CD14-positive monocyte (primary cell): ENCODE measurements around the gene PHOSPHO2. TPM values are rescaled to one million over a fixed set of nuclear protein-coding genes. Genes with fewer than 3 reads are reported as not detected.
A peak's percentile ranks its signal among the peaks of the same experiment; 100 is the strongest.

ENCODE experiments used
- DNase-seq, 3 donors: peaks; one replicate each; pipeline ENCODE4 v3.0.0-alpha.2; 2011 to 2022
- H2AFZ ChIP-seq: 2 replicates; pipeline ENCODE4 v1.6.0; 2012; ENCODE audit warnings: mild to moderate bottlenecking, low read depth, low read length, inconsistent platforms; ENCODE audit not compliant: insufficient read depth, poor library complexity, severe bottlenecking
- H3K27ac ChIP-seq, 2 donors: 1 replicate in 1 of 2; 2 replicates in 1 of 2; pipeline ENCODE4 v1.5.1; 2012 to 2013; ENCODE audit warnings: low read length in 2 of 2, control low read depth in 1 of 2, inconsistent platforms in 1 of 2, low read depth in 1 of 2, mild to moderate bottlenecking in 1 of 2
- H3K27me3 ChIP-seq, 2 donors: one replicate each; pipeline versions ENCODE4 v1.6.0 to v1.6.1; 2011 to 2013; ENCODE audit warnings: low read length in 2 of 2; ENCODE audit not compliant: control insufficient read depth in 2 of 2, insufficient read depth in 2 of 2
- H3K36me3 ChIP-seq, 2 donors: replicated peaks in 1 of 2; 1 replicate in 1 of 2; 2 replicates in 1 of 2; pipeline versions ENCODE4 v1.5.1 to v1.6.1; 2012 to 2013; ENCODE audit warnings: low read length in 2 of 2, control low read depth in 1 of 2, inconsistent platforms in 1 of 2, mild to moderate bottlenecking in 1 of 2; ENCODE audit not compliant: insufficient read depth in 2 of 2, control insufficient read depth in 1 of 2
- H3K4me1 ChIP-seq, 2 donors: 1 replicate in 1 of 2; 2 replicates in 1 of 2; pipeline versions ENCODE4 v1.5.1 to v1.6.1; 2012 to 2013; ENCODE audit warnings: low read length in 2 of 2, control low read depth in 1 of 2, inconsistent platforms in 1 of 2, mild to moderate bottlenecking in 1 of 2, moderate library complexity in 1 of 2; ENCODE audit not compliant: insufficient read depth in 2 of 2, control insufficient read depth in 1 of 2
- H3K4me2 ChIP-seq: replicated peaks from 2 replicates; pipeline ENCODE3; 2012; ENCODE audit warnings: low read length, moderate library complexity, mild to moderate bottlenecking; ENCODE audit not compliant: poor library complexity, severe bottlenecking; ENCODE audit errors: extremely low read depth
- H3K4me3 ChIP-seq, 3 experiments: fragments of 200-600 bp in 1 of 3; sonication (generic) in 1 of 3; replicated peaks in 1 of 3; 1 replicate in 2 of 3; 2 replicates in 1 of 3; pipeline ENCODE4 v1.5.1; 2011 to 2013; ENCODE audit warnings: low read length in 3 of 3, mild to moderate bottlenecking in 3 of 3, control low read depth in 2 of 3, low read depth in 2 of 3, inconsistent platforms in 1 of 3, moderate library complexity in 1 of 3
- H3K79me2 ChIP-seq: 2 replicates; pipeline ENCODE4 v1.6.0; 2012; ENCODE audit warnings: mild to moderate bottlenecking, control low read depth, inconsistent platforms, low read length, moderate library complexity; ENCODE audit not compliant: insufficient read depth
- H3K9ac ChIP-seq: 2 replicates; pipeline ENCODE4 v1.6.0; 2017; ENCODE audit warnings: low read length, mild to moderate bottlenecking; ENCODE audit not compliant: insufficient read depth, poor library complexity, severe bottlenecking
- H3K9me3 ChIP-seq, 2 donors: replicated peaks in 1 of 2; 1 replicate in 1 of 2; 2 replicates in 1 of 2; pipeline versions ENCODE4 v1.5.1 to v1.6.1; 2012 to 2013; ENCODE audit warnings: low read length in 2 of 2, control low read depth in 1 of 2; ENCODE audit not compliant: control insufficient read depth in 1 of 2, insufficient read depth in 1 of 2
- H4K20me1 ChIP-seq: 2 replicates; pipeline ENCODE4 v1.6.0; 2012; ENCODE audit warnings: mild to moderate bottlenecking, low read length, control low read depth, moderate library complexity; ENCODE audit not compliant: insufficient read depth
- H3K27ac Mint-ChIP-seq, 7 donors: one replicate each; pipeline ENCODE4 v1.8.0; 2020; ENCODE audit warnings: mild to moderate bottlenecking in 7 of 7, mixed read lengths in 7 of 7, moderate library complexity in 6 of 7, inconsistent platforms in 2 of 7
- H3K27me3 Mint-ChIP-seq, 3 donors: one replicate each; pipeline ENCODE4 v1.8.0; 2021 to 2022; ENCODE audit warnings: low read depth in 3 of 3, mild to moderate bottlenecking in 3 of 3, mixed read lengths in 3 of 3, moderate library complexity in 3 of 3, inconsistent platforms in 1 of 3
- H3K36me3 Mint-ChIP-seq, 2 donors: one replicate each; pipeline ENCODE4 v1.8.0; 2020; ENCODE audit warnings: mixed read lengths in 2 of 2, inconsistent platforms in 1 of 2, mild to moderate bottlenecking in 1 of 2
- H3K4me1 Mint-ChIP-seq: one replicate; pipeline ENCODE4 v1.8.0; 2020; ENCODE audit warnings: mild to moderate bottlenecking, mixed read lengths
- H3K4me3 Mint-ChIP-seq, 2 donors: one replicate each; pipeline ENCODE4 v1.8.0; 2020; ENCODE audit warnings: mild to moderate bottlenecking in 2 of 2, mixed read lengths in 2 of 2, moderate library complexity in 1 of 2
- H3K9me3 Mint-ChIP-seq, 7 donors: one replicate each; pipeline ENCODE4 v1.8.0; 2020 to 2022; ENCODE audit warnings: mixed read lengths in 7 of 7, mild to moderate bottlenecking in 6 of 7, moderate library complexity in 6 of 7, inconsistent platforms in 2 of 7
- CTCF ChIP-seq: fragments of 200-600 bp; IDR thresholded peaks from one replicate; pipeline ENCODE4 v1.8.0; 2022; ENCODE audit warnings: antibody characterized with exemption, mild to moderate bottlenecking
- WGBS: methylation state at CpG from one replicate; pipeline ENCODE4 v1.1.5; 2013; ENCODE audit warnings: missing lambda C conversion rate; ENCODE audit not compliant: insufficient coverage; 5-methylcytosine and 5-hydroxymethylcytosine counted together
- intact Hi-C, 2 donors: fragments of 100-400 bp; cut with micrococcal nuclease; formaldehyde crosslinking; loops; one replicate each; pipeline versions ENCODE4 v1.15.0 to v1.15.1; 2023
- polyA plus RNA-seq, 3 donors: library from polyadenylated mRNA; depleted of rRNA in 1 of 3; unstranded in 2 of 3; stranded (reverse) in 1 of 3; fragments of 300-500 nt in 2 of 3; fragments of >200 nt in 1 of 3; fragmentation: Illumina TruSeq in 2 of 3; gene quantifications; 1 replicate in 2 of 3; 2 replicates in 1 of 3; pipeline ENCODE4 v1.2.3, GENCODE V29; 2012 to 2021

PHOSPHO2 gene
- polyA plus RNA-seq, 3 donors, result 0.53 to 1.2 (median 0.74) TPM

- H2AFZ ChIP-seq, result no peak overlapping the region
- H3K9me3 ChIP-seq, result no peaks in the 10 kb centered on the region
- no peak overlapping the region for H3K4me3 ChIP-seq
- Mint-ChIP-seq H3K4me3 (no peak overlapping the region), H3K27ac (peak overlapping the region in 2 of 7 donors; percentile 14 to 60), H3K36me3 (no peaks in the 10 kb centered on the region), H3K4me1 (peaks cover 10% of the 10 kb centered on the region), H3K9me3 (peaks cover 0 to 3% (median 0%) of the 10 kb centered on the region in 7 donors), H3K27me3 (peaks cover 3 to 7% (median 4%) of the 10 kb centered on the region in 3 donors)
- no peaks in the 10 kb centered on the region for H3K27me3 ChIP-seq
- peaks cover 0 to 4% of the 10 kb centered on the region in 2 donors for H3K4me1 ChIP-seq
- 44% methylated on average over 1 of the region's 1 CpG for WGBS
- no peaks in the 10 kb centered on the region for H3K79me2 ChIP-seq
- intact Hi-C loops, result no loop called here
- TF ChIP-seq CTCF, result no peak
- no peaks in the 10 kb centered on the region for H4K20me1 ChIP-seq
- DNase-seq, result peak; percentile 13 to 39 (median 29)
- no peak overlapping the region for H3K27ac ChIP-seq
- H3K9ac ChIP-seq, result no peak overlapping the region
- H3K4me2 ChIP-seq, result no peak overlapping the region
- no peaks in the 10 kb centered on the region for H3K36me3 ChIP-seq
These were observed 34.9 kb upstream of the PHOSPHO2 start for GRCh38 chr2:169659320-169659719.

GRCh38 chr2:169661265-169661664 lies 33.0 kb upstream of the PHOSPHO2 start:
- no peak overlapping the region for H3K4me3 Mint-ChIP-seq
- WGBS, result 83% methylated on average over 3 of the region's 3 CpGs
- no peak for DNase-seq
- no peak overlapping the region for H2AFZ ChIP-seq
- H3K9me3 ChIP-seq, result no peaks in the 10 kb centered on the region
- no peaks in the 10 kb centered on the region for H3K36me3 ChIP-seq
- intact Hi-C loops, result no loop called here
- H3K27me3 ChIP-seq, result no peaks in the 10 kb centered on the region
- H3K9me3 Mint-ChIP-seq, result no peaks in the 10 kb centered on the region
- peaks cover 13% of the 10 kb centered on the region for H3K4me1 Mint-ChIP-seq
- H3K27ac ChIP-seq, result no peak overlapping the region
- no peak overlapping the region for H3K4me2 ChIP-seq
- H3K4me3 ChIP-seq, result no peak overlapping the region
- H4K20me1 ChIP-seq, result no peaks in the 10 kb centered on the region
- no peak overlapping the region for H3K27ac Mint-ChIP-seq
- no peaks in the 10 kb centered on the region for H3K79me2 ChIP-seq
- peaks cover under 1 to 6% (median 2%) of the 10 kb centered on the region in 3 donors for H3K27me3 Mint-ChIP-seq
- no peak overlapping the region for H3K9ac ChIP-seq
- no peaks in the 10 kb centered on the region for H3K36me3 Mint-ChIP-seq
- H3K4me1 ChIP-seq, result peaks cover 0 to 4% of the 10 kb centered on the region in 2 donors
- TF ChIP-seq CTCF, result no peak
